ENCODE measurements around the gene ADORA1.
A peak's percentile ranks its signal among the peaks of the same experiment; 100 is the strongest.

The ADORA1 gene

DNA sequence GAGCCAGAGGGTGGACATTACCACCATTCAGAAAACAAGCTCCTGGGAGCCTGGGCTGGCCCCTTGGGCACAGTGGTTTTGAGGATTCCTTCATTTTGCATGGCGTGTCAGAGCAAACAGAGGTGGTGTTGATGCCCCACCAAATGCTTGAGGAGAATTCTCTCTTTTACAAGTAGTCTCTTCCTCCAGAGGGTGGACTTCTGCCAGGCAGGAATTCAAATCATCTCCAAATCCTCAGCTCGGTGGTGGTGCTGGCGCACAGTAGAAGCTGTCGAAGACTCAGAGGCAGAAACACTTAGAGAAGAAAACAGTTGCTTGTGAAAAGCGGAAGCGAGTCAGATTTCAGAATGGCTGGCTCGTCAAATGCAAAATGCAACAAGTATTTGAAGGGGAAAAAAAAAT, 62.4 kb downstream of the ADORA1 start:
- FAIRE-seq, result no peak

DNA sequence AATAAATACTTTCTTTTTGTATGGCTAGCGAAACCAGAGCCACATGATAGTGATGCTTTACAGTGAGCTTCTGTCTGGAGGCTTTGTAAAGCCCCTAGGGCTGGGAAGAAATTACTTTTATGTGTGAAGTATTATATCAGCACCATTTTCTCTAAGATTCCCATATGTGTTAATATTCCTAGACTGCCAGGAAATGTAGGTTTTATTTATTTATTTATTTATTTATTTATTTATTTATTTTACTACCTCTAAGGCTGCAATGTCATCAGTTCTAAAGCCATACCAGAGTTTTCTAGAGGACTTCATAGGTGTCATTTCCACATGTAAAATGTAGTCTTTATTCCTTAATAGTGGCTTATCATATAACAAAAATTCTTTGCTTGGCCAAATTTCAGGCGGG, 63.4 kb downstream of the ADORA1 start:
- FAIRE-seq, result no peak

DNA sequence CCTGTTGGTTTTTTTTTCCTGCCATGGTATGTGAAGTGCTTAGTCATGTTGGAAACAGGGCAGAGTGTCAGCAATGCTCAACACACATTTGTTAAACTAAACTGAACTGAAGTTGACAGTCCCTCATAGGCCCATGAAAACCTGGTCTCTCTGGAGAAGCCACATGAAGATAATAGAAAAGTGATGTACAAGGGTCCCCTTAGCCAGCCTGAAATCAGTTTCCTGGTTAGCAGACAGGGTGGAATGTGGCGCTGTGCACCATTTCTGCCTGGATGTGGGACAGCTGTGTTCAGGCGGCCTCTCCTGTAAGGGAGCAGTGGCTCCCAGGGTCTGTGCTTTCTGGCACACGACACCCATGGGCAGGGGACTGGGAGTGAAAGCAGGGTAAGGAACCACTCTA, 68.8 kb downstream of the ADORA1 start:
- FAIRE-seq, result no peak

DNA sequence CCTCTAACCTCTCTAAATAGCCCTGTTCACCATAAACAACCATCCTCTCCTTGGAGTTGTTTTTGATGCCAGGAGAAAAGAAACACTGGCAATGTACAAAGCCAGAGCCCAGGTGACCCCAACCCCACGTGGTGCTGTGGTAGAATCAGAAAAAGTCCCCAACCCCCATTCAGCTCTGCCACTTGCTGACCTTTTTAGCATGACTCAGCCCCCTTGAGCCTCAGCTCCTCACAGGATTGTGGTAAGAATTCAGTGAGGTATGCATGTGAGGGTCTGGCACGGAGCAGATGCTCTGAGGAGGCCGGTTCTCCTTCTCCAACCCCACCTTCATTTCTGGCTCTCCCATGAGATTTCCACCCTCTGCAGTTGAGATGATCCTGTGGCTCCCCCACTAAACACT, 70.1 kb downstream of the ADORA1 start:
- no peak for FAIRE-seq

DNA sequence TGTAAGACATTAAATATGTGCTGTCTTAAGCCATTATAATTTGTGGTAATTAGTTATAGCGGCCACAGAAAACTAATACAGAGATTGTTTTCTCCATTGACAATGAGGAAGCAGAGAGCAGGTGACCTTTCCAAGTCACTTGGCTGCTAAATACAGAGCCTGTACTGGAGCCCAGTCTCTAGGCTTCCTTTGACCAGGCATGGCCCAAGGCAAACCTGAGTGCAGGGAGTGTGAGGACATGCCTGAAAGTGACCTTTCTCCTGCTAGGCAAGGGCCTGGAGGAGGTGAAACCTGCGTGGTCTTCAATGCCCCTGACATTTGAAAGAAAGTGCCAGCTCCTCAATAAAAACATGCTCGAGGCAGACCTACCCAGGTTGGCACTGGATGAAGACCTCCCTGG, 71.5 kb downstream of the ADORA1 start:
- no peak for FAIRE-seq

DNA sequence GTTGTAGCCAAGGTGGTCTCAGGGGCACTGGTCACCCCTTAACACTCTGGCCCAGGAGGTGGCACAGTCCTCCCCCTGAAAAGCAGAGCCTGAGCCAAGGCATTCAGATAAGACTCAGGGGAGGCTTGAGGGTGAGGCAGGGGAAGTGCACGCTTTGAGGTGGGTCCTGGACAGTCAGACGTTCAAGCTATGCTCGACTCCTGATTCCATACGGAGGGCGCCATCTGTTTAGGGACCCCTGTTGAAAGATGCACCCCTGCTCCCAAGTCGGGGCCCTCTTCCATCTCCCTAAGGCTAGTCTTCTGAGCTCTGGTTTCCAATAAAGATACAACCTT, 71.9 kb downstream of the ADORA1 start:
- no peak for FAIRE-seq

DNA sequence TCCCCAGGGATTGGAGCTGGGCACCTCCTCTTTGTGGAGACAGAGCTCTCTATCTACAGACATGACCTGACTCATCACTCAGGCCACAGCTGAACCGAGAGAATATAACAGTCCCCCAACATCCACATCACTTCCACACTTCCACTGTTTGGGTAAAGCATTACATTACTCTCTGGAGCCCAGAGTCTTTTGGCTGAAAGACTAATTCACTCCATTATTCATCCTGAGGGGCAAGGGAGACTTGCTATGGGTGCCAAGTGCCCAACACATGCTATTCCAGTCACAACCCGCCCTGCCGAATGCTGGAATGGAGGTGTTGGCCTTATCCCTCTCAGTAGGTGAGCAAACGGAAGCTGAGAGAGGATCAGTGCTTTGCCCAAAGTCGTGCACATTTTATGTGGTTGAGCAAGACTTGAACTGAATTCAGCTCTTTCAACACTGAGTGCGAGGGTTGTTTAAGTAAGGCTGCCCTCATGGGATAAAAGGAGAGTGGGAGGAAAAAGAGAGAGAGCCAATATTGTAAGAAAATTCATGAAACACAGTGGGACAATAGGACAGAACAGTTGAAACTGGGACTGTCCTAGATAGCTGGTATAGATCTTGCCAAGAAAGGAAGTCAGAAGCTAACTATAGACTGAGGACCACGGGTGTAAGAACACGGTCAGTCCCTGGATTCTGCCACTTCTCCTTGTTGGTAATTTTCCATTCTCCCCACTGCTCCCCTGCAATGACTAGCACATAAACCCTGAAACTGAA, 72.5 kb downstream of the ADORA1 start:
- FAIRE-seq, result no peak

DNA sequence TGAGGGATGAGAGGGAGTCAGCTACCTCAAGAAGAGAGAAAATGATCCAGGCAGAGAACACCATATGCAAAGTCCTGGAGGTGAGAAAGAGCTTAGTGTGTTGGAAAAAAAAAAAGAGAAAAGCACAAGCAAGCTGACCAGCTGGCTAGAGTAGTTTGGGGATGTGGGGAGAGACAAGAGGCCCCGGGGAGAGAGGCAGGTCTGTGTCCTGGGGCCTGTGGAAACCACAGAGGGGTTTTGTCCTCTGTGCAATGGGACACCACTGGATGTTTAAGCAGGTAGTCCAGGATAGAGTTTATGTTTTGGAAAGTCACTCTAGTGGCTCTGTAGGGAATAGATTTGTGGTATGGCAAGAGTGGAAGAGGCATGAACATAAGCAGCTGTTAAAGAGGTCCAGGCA, 73.4 kb downstream of the ADORA1 start:
- FAIRE-seq, result no peak

DNA sequence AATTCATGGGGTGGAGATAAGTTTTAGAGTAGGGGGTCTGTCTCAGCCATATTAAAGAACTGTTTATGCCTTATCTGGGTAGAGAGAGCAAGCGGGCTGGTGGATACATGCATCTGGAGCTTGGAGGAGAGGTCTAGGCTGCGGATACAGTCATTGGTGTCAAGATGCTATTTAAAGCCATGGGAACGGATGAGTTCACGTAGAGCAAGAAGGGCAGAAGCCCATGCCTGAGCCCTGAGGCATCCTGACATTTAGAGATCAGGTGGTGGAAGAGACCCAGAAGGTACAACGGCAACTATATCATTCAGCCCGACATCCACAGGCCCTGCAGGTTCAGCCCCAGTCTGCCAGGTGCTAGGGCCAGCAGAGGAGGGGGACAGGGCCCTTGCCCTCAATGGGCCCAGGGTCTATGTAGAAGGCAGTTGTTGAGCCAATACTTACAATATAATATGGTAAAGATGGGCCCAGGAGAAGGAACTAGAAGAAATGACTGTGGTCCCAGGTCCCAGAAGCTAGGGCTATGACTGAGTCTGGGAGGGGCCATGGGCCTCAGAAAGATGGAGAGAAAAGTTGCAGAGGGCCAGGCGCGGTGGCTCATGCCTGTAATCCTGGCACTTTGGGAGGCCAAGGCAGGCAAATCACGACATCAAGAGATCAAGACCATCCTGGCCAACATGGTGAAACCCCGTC, 74.1 kb downstream of the ADORA1 start:
- FAIRE-seq, result no peak

DNA sequence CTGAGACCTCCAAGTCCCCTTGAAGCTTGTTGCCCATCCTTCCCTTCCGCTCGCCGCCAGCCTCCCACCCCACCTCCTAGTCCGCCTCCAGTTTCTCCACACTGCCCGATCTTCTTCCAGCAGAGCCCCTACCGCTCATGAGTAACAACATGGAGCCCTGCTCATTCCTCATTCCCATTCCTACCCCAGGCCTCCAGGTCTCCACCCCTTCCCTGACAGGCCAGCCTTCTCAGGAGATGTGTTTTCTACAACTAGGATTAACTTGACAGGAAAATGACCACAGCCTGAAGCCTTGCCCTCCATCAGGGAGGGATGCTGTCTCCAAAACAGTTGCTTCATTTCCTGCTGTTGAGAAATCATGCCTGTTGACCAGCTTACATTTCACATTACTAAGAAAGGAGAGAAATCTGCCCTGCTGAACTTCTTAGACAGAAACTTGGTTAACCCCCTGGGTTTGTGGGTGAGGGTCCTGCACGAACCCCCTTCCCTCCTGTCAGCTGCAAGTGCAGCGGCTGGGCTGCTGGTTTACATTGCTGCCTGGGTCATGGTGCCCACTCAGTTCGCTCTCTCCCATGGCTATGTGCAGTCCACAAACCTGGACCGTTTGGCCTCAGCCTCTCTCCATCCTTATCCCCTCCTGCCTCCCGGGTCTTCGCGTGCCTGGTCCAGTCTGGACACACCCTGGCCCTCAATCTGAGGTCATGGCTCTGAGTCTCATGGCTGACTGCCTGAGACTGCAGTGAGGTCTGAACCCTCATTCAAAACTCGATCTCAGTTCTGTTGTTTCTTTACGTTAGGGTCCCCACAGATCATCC, 75.1 kb downstream of the ADORA1 start:
- no peak for FAIRE-seq

DNA sequence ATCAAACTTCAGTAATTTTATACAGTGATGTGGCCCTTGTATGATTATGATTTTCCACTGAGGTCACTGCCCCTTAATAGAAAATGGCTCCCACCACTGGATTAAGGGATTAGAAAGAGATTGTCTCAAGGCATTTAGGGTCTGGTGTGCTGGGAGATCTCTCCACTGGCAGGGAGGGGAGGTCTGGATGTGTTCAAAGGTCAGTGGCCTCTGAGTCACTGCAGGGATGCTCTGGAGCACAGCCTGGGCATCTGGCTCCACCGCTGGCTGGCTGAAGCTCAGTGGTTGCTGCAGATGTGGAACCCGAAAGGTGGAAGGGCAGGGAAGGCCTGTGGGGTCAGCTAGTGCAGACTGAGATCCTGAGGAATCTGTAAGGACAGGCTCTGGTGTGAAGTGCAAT, 77.2 kb downstream of the ADORA1 start:
- no peak for FAIRE-seq

DNA sequence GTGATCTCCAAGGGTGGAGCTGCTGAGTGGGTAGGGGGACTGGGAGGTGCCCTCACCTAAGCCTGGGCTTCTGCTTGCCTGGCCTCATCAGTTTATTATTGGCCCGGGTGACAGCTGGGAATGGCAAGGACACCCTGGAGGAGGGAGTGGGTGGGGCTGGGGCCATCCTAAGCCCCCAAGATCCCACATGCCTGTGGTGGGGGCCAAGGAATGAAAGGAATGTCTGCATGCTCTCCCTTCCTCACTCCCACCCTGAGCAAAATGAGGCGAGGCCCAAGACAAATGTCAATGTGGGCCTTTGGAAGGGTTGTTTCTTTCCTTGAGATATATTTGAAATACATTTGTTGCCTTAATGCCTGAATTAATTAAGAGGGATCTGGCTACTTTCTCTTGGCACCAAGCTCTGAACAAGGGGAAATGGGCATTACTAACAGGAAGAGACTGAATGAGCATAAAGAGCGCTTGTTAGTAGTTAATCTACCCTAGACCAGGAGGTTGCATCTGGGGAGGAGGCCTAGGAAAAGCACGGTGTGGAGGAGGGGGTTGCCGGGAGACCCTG, 78.7 kb downstream of the ADORA1 start:
- no peak for FAIRE-seq

DNA sequence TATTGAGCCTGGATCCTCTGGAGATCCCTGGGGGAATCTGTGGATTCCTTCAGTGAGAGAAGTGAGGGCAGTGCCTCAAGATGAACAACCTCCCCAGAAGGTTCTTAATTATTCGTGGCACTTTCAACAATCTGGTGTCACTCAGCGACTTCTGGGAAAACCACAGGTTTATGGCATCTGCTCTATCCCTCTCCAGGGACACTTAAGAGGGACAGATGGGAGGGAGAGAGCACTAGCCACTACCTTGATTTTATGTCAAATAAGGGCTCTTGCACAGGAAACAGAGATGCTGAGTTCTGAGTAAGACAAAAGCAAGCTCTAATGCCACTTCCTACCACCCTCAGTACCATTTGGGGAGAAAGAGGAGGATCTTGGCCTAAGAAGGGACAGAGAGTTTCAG, 80.2 kb downstream of the ADORA1 start:
- FAIRE-seq, result no peak

DNA sequence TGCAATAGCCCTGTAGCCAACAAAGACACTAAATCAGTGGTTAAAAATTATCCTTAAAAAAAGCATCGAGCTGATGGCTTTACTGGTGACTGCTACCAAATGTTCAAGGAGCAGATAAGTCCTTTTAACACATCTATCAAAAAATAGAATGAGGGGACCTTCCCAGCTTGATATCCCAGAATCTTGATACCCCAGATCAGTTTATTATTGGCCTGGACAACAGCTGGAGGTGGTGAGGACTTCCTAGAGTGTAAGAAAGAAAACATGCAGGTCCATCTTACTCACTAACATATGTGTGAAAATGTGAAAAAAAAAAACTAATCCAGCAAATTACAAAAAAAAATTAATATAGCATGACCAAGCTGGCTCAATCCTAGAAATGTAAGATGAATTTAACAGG, 80.7 kb downstream of the ADORA1 start:
- no peak for FAIRE-seq

DNA sequence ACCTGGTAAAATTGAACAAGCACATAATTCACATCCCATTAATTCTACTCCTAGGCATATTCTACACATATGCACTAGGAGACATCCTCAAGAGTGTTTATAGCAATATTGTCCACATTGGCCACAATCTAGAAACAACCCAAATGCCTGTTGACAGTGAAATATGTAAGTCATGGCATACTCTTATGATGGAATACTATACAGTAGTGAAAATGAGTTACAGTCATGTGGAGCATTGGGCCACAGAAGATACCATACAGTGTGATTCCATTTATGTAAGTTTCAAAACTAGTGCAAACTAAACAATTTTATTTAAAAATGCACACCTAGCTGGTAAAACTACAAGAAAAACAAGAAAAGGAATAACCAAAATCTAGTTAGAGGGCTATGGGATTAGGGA, 82.8 kb downstream of the ADORA1 start:
- FAIRE-seq, result no peak

DNA sequence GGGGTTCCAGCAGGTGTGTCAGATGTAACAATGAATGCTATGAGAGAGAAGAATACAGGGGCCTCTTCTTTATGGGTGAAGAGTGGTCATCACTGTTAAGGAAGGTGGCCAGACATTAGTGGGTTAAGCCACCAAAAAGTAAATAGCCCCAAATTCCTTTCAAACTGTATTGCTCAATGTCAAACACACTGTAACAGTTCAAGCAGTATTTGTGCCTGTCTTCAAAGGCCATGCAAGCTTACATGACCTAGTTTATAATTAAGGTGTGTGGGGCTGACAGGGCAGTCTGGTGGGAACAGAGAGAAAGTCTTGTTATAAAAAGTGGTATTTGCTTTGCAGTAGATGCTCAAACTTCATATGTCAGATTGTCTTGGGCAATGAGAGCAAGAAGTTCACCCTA, 83.5 kb downstream of the ADORA1 start:
- FAIRE-seq, result no peak

DNA sequence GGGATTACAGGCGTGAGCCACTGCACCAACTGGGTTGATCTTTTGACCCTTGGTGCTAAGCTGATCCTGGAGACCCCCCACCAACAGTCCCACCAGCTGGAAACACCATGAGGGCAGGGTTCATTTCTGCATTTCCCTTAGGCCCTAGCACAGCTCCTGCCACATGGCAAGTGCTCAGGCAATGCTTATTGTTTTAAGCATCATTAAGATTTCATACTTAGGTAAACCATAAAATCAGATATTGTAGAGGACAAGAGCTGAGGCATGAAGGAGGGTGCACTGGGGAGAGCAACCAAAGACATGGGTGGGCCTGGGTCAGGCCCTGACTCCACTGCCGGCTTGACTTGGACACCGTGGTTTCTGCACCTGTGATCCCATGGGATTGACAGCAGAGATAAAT, 84.3 kb downstream of the ADORA1 start:
- FAIRE-seq, result no peak

DNA sequence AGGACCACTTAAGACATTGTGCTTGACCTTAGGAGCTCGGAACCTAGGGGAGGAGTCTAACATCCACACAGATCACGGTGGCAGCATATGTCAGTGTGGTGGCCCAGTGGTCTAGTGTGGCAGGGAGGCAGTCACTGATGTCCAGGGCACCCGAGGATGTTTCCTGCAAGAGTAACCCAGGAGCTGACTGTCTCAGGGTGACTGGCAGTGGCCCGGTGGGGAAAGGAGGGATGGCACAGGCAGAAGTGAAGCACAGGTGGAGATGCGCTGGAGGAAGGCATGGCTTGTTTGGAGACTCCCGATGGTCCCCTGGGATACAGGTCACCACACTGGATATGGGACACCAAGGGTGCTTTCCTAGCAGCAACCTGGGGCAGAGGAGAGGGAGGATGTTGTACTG, 85.6 kb downstream of the ADORA1 start:
- FAIRE-seq, result no peak

DNA sequence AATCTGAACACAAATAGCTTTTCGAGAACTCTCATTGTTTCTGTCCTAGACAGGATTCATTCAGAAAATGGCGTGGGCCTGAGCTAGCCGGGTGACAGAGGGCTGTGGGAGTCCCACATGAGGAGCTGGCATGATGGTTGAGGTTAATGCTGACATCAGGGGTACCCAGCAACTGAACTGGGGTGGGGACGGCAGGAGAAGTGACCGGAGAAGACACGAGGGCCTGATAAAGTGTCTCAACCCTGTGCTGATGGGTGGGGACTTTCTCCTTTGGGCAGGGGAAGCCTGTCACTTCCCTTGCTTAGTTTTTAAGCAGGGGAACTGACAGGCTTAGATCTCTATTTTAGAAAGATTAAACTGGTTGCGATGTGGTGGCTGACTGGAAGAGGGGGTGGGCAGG, 87.3 kb downstream of the ADORA1 start:
- FAIRE-seq, result no peak

DNA sequence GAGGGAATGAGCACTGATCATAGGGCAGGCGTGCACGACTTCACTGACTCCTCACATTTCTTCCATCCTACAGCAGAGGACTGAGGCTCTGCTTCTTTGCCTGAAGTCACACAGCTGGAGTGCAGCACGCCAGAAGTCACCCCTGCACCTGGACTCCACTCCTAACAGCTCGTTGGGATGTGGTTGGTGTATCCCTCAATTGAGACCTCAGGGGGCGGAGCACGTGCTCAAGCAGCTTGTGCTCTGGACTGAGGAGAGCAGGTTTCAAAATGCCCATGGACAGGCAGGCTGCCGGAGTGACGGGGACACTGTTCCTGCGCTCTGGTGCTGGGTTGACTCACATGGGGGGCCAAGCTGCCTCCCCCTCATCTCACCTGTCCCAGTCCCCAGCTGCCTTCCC, 88.0 kb downstream of the ADORA1 start:
- FAIRE-seq, result no peak

DNA sequence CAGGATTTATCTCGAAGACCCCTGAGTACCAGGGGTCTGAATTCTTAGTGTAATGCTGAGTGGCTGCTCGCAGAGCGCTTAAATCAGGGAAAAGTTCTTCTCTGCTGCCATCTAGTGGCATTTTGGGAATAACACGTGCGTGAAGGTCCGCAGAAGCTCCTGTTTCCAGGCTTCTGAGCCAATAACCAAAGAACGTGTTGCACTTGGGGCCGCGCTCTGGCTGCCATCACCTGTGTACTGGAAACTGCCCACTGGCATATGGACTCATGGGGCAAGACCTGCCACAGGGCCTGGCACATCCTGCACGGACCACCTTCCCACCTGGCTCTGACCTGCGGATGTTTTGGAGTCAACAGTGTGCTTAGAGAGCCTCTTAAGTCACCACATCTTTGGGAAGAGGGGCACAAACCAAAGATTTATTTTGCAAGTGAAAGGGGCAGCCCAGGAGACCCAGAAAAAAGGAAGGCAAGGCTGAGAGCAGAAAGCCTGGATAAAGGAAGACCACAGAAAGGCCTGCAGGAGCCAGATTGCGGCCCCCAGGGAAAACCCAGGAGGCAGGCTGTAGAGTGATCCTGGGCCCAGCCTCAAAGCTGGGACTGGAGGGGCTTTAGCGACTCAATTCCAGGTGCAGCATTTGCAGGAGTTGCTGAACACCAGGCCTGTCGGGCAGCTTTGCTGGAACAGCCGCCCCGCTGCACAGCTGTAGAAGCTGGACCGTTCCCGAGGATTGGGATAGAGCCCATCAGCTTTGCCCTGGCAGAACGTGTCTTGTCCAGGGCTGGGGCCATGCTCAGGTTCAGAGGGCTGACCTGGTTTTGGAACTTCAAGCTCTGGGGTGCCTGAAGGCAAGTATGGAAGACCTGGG, 89.0 kb downstream of the ADORA1 start:
- FAIRE-seq, result peak; percentile 56

Data from G401.6 (cell line).